ENCODE measurements around the gene PLXDC2. TPM values are rescaled to one million over a fixed set of nuclear protein-coding genes. Genes with fewer than 3 reads are reported as not detected.

The PLXDC2 gene
- total RNA-seq, 1 experiment from 2014 or later: 38.7 TPM

DNA sequence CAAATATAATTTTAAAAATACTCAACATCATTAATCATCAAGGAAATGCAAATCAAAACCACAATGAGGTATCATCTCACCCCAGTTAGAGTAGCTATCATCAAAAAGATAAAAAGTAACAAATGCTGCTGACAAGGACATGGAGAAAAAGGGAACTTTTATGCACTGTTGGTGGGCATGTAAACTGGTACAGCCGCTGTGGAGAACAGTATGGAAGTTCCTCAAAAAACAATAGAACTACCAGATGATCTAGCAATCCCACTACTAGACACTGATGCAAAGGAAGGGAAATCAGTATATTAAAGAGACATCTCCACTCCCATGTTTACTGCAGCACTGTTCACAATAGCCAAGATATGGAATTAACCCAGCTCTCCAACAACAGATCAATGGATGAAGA, 384.5 kb downstream of the PLXDC2 start:
- no peak overlapping the region for H3K4ac ChIP-seq (ENCODE audit: low read depth, low read length)
- H3K23me2 ChIP-seq (ENCODE audit: insufficient read length, low read depth, low read length, poor library complexity, severe bottlenecking): no peaks in the 10 kb centered on the region
- no peaks in the 10 kb centered on the region; the same call in 1 of the 2 replicates for H3K4me1 ChIP-seq (ENCODE audit: insufficient read depth, low read length)
- H3K4me2 ChIP-seq (ENCODE audit: insufficient read depth, insufficient read length, low read length): no peak overlapping the region
- H3K27me3 ChIP-seq (ENCODE audit: insufficient read depth, low read length): no peaks in the 10 kb centered on the region
- H4K8ac ChIP-seq (replicated peaks; ENCODE audit: insufficient read length, low read depth, low read length): no peak overlapping the region
- no peak overlapping the region for H3K27ac ChIP-seq (ENCODE audit: insufficient read length, low read depth, low read length)
- H3K23ac ChIP-seq (ENCODE audit: insufficient read length, low read depth, low read length): no peak overlapping the region
- no peaks in the 10 kb centered on the region for H3K79me2 ChIP-seq (ENCODE audit: insufficient read depth, low read length)
- H2BK15ac ChIP-seq (ENCODE audit: low read depth, low read length): no peak overlapping the region
- no peak overlapping the region for H2BK12ac ChIP-seq (ENCODE audit: insufficient read length, low read depth, low read length)
- no peak overlapping the region for H3K14ac ChIP-seq (ENCODE audit: insufficient read depth, low read length)
- H2AFZ ChIP-seq (ENCODE audit: low read length): no peak overlapping the region
- no peak overlapping the region for H2AK5ac ChIP-seq (ENCODE audit: insufficient read length, low read length)
- Mint-ChIP-seq H3K4me3 (no peak overlapping the region), H3K4me1 (peaks cover 7 to 9% of the 10 kb centered on the region in 2 experiments), H3K9me3 (no peaks in the 10 kb centered on the region), H3K36me3 (ENCODE audit: insufficient read depth in 1 of 3, low read depth in 3 of 3) (peaks cover 0 to 4% (median 0%) of the 10 kb centered on the region in 3 experiments; a peak in 1 of 7 replicates), H3K27ac (no peak overlapping the region; a peak in 1 of 7 replicates), H3K27me3 (ENCODE audit: low read depth) (no peaks in the 10 kb centered on the region)
- H3T11ph ChIP-seq (ENCODE audit: low read length): no peak overlapping the region
- no peaks in the 10 kb centered on the region for H3K79me1 ChIP-seq (ENCODE audit: insufficient read depth, low read depth, low read length, poor library complexity, severe bottlenecking)
- H3K56ac ChIP-seq (ENCODE audit: insufficient read length, low read depth, low read length): no peak overlapping the region
- H2BK5ac ChIP-seq (ENCODE audit: insufficient read length, low read length): no peak overlapping the region
- H3K9ac ChIP-seq (ENCODE audit: extremely low read depth, insufficient read length, low read length): no peak overlapping the region
- no peak for DNase-seq
- no peak overlapping the region for H2BK20ac ChIP-seq (ENCODE audit: low read depth, low read length, poor library complexity, severe bottlenecking)
- H3K9me3 ChIP-seq (ENCODE audit: control insufficient read depth, low read depth, low read length): no peaks in the 10 kb centered on the region
- no peak overlapping the region for H2BK120ac ChIP-seq (ENCODE audit: low read depth, low read length, poor library complexity, severe bottlenecking)
- no peaks in the 10 kb centered on the region for H4K20me1 ChIP-seq (ENCODE audit: control insufficient read depth, insufficient read depth, insufficient read length)
- H3K18ac ChIP-seq (ENCODE audit: insufficient read length, low read depth, low read length): no peak overlapping the region
- WGBS (ENCODE audit: extremely low coverage, insufficient read length, low lambda C conversion rate): no CpG with 5 or more reads among the region's 1 CpG
- no peak overlapping the region for H4K91ac ChIP-seq (ENCODE audit: insufficient read length, low read depth, low read length)
- no peak overlapping the region for H4K5ac ChIP-seq (ENCODE audit: insufficient read length, low read depth, low read length)
- TF ChIP-seq CTCF (conservative IDR thresholded peaks at IDR 0.05): no peak

All from H9 (cell line).